GM12865 (cell line): ENCODE data around the gene VAC14.

Experiments used
- DNase-seq: peaks from one replicate; pipeline ENCODE4 v3.0.0; 2010; ENCODE audit warnings: low read depth
- H3K4me3 ChIP-seq: 2 replicates; pipeline ENCODE4 v1.5.1; 2011; ENCODE audit warnings: mild to moderate bottlenecking, low read depth, low read length, control low read depth
- CTCF ChIP-seq: IDR thresholded peaks from 2 replicates; pipeline ENCODE4 v1.5.1; 2011; ENCODE audit warnings: low read length, control low read depth, low read depth, inconsistent platforms; ENCODE audit not compliant: insufficient read depth; ENCODE audit errors: missing control alignments

The VAC14 gene

GRCh38 chr16:70784692-70785555 lies 16.0 kb downstream of the VAC14 start:
- no peak for TF ChIP-seq CTCF
- DNase-seq, result no peak
- H3K4me3 ChIP-seq, result no peak overlapping the region

GRCh38 chr16:70782237-70782636 lies 18.7 kb downstream of the VAC14 start:
- TF ChIP-seq CTCF, result no peak
- H3K4me3 ChIP-seq, result no peak overlapping the region
- no peak for DNase-seq

- no peak for TF ChIP-seq CTCF
- H3K4me3 ChIP-seq, result no peak overlapping the region
- no peak for DNase-seq
Observed at GRCh38 chr16:70781800-70782199, 19.2 kb downstream of the VAC14 start.

DNA sequence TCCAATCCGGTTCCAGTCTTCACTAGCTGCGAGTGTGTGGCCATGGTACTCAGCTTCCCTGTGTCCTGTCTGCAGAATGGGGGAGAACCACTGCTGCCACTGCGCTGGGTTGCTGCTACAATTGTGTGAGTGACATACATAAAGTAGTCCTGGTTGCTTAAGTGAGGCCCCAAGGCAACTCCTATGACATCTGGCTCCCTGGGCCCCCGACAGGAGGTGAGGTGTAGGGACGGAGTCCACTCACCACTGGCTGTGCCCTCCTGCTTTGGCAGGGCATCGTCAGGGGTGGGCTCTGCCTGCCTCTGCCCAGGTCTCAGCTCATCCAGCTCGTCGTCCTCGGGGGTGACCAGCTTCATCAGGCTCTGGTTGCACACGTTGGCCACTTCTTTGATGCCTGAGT lies 20.4 kb downstream of the VAC14 start:
- no peak for TF ChIP-seq CTCF
- DNase-seq, result no peak
- H3K4me3 ChIP-seq, result no peak overlapping the region

GRCh38 chr16:70779361-70779760 lies 21.6 kb downstream of the VAC14 start:
- no peak overlapping the region for H3K4me3 ChIP-seq
- DNase-seq, result no peak
- TF ChIP-seq CTCF, result no peak

GRCh38 chr16:70778901-70779309 lies 22.1 kb downstream of the VAC14 start:
- no peak for DNase-seq
- no peak overlapping the region for H3K4me3 ChIP-seq
- TF ChIP-seq CTCF, result no peak

DNA sequence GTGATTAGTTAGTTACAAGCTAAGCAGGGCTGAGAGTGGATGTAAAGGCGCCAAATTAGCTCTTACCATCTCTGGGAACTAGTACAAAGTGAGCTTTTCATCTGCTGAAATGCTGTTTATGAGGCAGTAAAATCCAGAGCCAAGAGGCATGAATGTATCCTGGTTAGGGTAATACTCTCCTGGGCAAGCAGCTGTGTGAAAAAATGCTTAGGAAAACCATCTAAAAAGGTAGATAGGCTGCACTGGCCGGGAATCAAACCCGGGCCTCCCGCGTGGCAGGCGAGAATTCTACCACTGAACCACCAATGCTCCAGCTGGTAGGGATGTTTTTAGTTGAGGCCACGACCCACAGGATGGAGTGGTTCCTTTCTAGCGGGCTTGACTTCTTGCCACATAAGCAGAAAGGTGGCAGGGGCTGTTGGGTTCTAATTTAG lies 23.0 kb downstream of the VAC14 start:
- no peak overlapping the region for H3K4me3 ChIP-seq
- no peak for DNase-seq
- no peak for TF ChIP-seq CTCF
